ENCODE results near the gene CCDC172. TPM values are rescaled to one million over a fixed set of nuclear protein-coding genes. Genes with fewer than 3 reads are reported as not detected.

CCDC172 gene
- total and polyA plus RNA-seq, 2 of the 8 experiments (the other 6 are each of a cell fraction or from before 2014, with no cell fraction given): 1.1 to 3.6 TPM

GRCh38 chr10:116304923-116305322 lies 19.3 kb upstream of the CCDC172 start:
- Histone ChIP-seq H3K4me1 (replicated peaks in 1 of 4; ENCODE audit: control insufficient read depth in 3 of 4, insufficient read depth in 4 of 4, low read length in 3 of 4) (no peaks in the 10 kb centered on the region), H2BK12ac (ENCODE audit: low read depth, low read length) (no peak overlapping the region), H3K4me2 (ENCODE audit: insufficient read depth in 1 of 2, low read depth in 2 of 2, low read length in 2 of 2) (no peak overlapping the region), H3K79me2 (ENCODE audit: control insufficient read depth in 1 of 2, insufficient read depth in 2 of 2, low read length in 2 of 2) (no peaks in the 10 kb centered on the region), H2AFZ (ENCODE audit: low read length) (no peak overlapping the region), H3K9ac (replicated peaks in 1 of 4; ENCODE audit: extremely low read depth in 1 of 4, low read depth in 3 of 4, low read length in 3 of 4) (no peak overlapping the region; a peak in 1 of 7 replicates), H3K23me2 (ENCODE audit: low read depth, low read length) (no peaks in the 10 kb centered on the region), H2BK120ac (replicated peaks; ENCODE audit: low read depth, low read length) (no peak overlapping the region), H4K20me1 (replicated peaks in 1 of 2; ENCODE audit: control insufficient read depth in 1 of 2, insufficient read depth in 2 of 2, low read length in 2 of 2) (no peaks in the 10 kb centered on the region), H3K9me3 (ENCODE audit: insufficient read depth in 2 of 2, low read depth in 1 of 2, low read length in 1 of 2) (no peaks in the 10 kb centered on the region), H4K5ac (ENCODE audit: insufficient read length, low read depth, low read length) (no peak overlapping the region), H2BK15ac (ENCODE audit: low read length) (no peak overlapping the region), H2BK5ac (ENCODE audit: low read depth, low read length) (no peak overlapping the region), H4K8ac (ENCODE audit: extremely low read depth, insufficient read depth, low read length) (no peak overlapping the region), H3K27me3 (replicated peaks in 1 of 4; ENCODE audit: control insufficient read depth in 3 of 4, extremely low read depth in 1 of 4, insufficient read depth in 3 of 4, low read length in 3 of 4) (no peaks in the 10 kb centered on the region), H3K23ac (ENCODE audit: insufficient read length) (no peak overlapping the region), H3K4ac (replicated peaks; ENCODE audit: insufficient read length, low read depth, low read length) (no peak overlapping the region), H3K27ac (ENCODE audit: low read depth, low read length) (no peak overlapping the region), H2BK20ac (ENCODE audit: low read length) (no peak overlapping the region), H3K18ac (ENCODE audit: extremely low read depth, low read length) (no peak overlapping the region), H3K36me3 (ENCODE audit: control insufficient read depth in 2 of 4, insufficient read depth in 4 of 4, low read length in 3 of 4) (no peaks in the 10 kb centered on the region), H2AK5ac (ENCODE audit: low read depth, low read length) (no peak overlapping the region), H3K14ac (ENCODE audit: insufficient read length) (no peak overlapping the region), H4K91ac (replicated peaks; ENCODE audit: insufficient read length, low read length) (no peak overlapping the region), H3K56ac (replicated peaks; ENCODE audit: insufficient read length, low read depth, low read length) (no peak overlapping the region), H3K79me1 (ENCODE audit: low read depth, low read length) (no peaks in the 10 kb centered on the region), H3K4me3 (ENCODE audit: extremely low read depth in 1 of 4, insufficient read depth in 2 of 4, low read depth in 3 of 4, low read length in 4 of 4) (no peak overlapping the region)
- WGBS, 2 experiments (ENCODE audit: extremely low coverage in 1 of 2, insufficient coverage in 1 of 2, insufficient read length in 1 of 2, insufficient replicate concordance in 2 of 2, low coverage in 1 of 2, low lambda C conversion rate in 2 of 2, missing lambda C conversion rate in 1 of 2): 80% methylated on average over 1 of the region's 1 CpG; no CpG with 5 or more reads in 1 of the 2 experiments
- DNase-seq (ENCODE audit: low read depth in 1 of 2, low spot score in 2 of 2): no peak
- FAIRE-seq: no peak
- ChIA-PET CTCF (ENCODE audit: partially characterized antibody) (interaction anchor here (0.6 to 1.3 kb wide), 3 partner anchors 10 to 29 kb away, joined by 3 to 4 read pairs (median 3); no protein-coding TSS in a partner anchor), POLR2A (ENCODE audit: partially characterized antibody) (no interaction called here)
- TF ChIP-seq BCL11A (IDR thresholded peaks at IDR 0.05; ENCODE audit: low read depth in 2 of 2, low read length in 2 of 2): no peak
- no peak for TF ChIP-seq TCF12 (IDR thresholded peaks at IDR 0.05; ENCODE audit: low read depth, low read length)
- no peak for TF ChIP-seq TAF1 (IDR thresholded peaks at IDR 0.05; ENCODE audit: low read depth, low read length)
- TF ChIP-seq SAP30 (IDR thresholded peaks at IDR 0.05; ENCODE audit: insufficient read depth, insufficient replicate concordance, low read length): no peak
- TF ChIP-seq EZH2 (IDR thresholded peaks at IDR 0.05; ENCODE audit: low read depth, low read length, severe bottlenecking): no peak
- TF ChIP-seq RNF2 (IDR thresholded peaks at IDR 0.05; ENCODE audit: borderline replicate concordance, low read depth, low read length, missing control alignments, poor library complexity, severe bottlenecking): no peak
- no peak for TF ChIP-seq SIX5 (IDR thresholded peaks at IDR 0.05; ENCODE audit: low read depth, low read length)
- no peak for TF ChIP-seq CREB1 (IDR thresholded peaks at IDR 0.05)
- TF ChIP-seq RAD21 (IDR thresholded peaks at IDR 0.05 in 1 of 2, conservative IDR thresholded peaks at IDR 0.05 in 1 of 2; ENCODE audit: low read depth in 2 of 2, low read length in 2 of 2): no peak
- no peak for TF ChIP-seq MAFK (IDR thresholded peaks at IDR 0.05; ENCODE audit: low read depth, low read length)
- no peak for TF ChIP-seq EP300 (IDR thresholded peaks at IDR 0.05; ENCODE audit: borderline replicate concordance in 1 of 2, low read depth in 2 of 2, low read length in 2 of 2)
- no peak for TF ChIP-seq CHD1 (IDR thresholded peaks at IDR 0.05; ENCODE audit: low read depth, low read length)
